ENCODE data around the gene KAZN. TPM values are rescaled to one million over a fixed set of nuclear protein-coding genes. Genes with fewer than 3 reads are reported as not detected.
A peak's percentile ranks its signal among the peaks of the same experiment; 100 is the strongest.

The KAZN gene
- total and polyA plus RNA-seq, 2 donors (not counting 1 experiment from before 2014, with no cell fraction given) = 3.4 to 5.0 TPM

DNA sequence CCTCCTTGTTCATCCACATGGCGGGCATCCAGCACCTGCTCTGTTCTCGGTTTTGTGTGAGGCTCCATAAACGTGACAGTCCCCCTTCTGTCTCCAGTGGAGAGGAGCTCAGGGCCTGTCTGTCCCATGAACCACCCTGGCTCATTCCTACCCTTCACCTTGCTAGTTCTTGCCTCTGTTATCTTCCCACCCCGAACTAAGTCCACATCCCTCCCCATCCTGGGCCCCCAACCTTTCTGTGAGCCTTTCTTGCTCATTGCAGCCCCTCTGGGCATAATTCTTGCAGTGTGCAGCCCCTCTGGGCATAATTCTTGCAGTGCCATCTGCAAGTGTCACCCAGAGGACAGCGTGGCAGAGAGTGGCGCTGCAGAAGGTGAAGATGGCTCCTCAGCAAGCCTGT is 338.3 kb downstream of the KAZN start:
- Histone ChIP-seq H3K79me2 (ENCODE audit: control insufficient read depth, insufficient read depth, low read length) (no peaks in the 10 kb centered on the region), H3K4me1 (ENCODE audit: control insufficient read depth, extremely low read depth, insufficient read depth, low read length) (peaks cover 13% of the 10 kb centered on the region), H2AFZ (ENCODE audit: low read length) (no peak overlapping the region), H3K4me2 (ENCODE audit: extremely low read depth, insufficient read depth, low read length) (no peak overlapping the region), H4K20me1 (ENCODE audit: control insufficient read depth, extremely low read depth, insufficient read depth, low read length) (no peaks in the 10 kb centered on the region), H3K27me3 (ENCODE audit: control insufficient read depth, insufficient read depth, low read length) (no peaks in the 10 kb centered on the region), H3K27ac (ENCODE audit: insufficient read depth, low read length) (no peak overlapping the region), H3K9ac (ENCODE audit: insufficient read depth, low read length) (no peak overlapping the region), H3K36me3 (ENCODE audit: control insufficient read depth, insufficient read depth, low read length) (no peaks in the 10 kb centered on the region), H3K9me3 (ENCODE audit: control insufficient read depth, insufficient read depth, low read depth, low read length) (no peaks in the 10 kb centered on the region), H3K4me3 (replicated peaks in 1 of 4; ENCODE audit: control extremely low read depth in 1 of 4, insufficient read depth in 1 of 4, low read depth in 3 of 4, low read length in 4 of 4) (no peak overlapping the region)
- TF ChIP-seq, protein P1, sequence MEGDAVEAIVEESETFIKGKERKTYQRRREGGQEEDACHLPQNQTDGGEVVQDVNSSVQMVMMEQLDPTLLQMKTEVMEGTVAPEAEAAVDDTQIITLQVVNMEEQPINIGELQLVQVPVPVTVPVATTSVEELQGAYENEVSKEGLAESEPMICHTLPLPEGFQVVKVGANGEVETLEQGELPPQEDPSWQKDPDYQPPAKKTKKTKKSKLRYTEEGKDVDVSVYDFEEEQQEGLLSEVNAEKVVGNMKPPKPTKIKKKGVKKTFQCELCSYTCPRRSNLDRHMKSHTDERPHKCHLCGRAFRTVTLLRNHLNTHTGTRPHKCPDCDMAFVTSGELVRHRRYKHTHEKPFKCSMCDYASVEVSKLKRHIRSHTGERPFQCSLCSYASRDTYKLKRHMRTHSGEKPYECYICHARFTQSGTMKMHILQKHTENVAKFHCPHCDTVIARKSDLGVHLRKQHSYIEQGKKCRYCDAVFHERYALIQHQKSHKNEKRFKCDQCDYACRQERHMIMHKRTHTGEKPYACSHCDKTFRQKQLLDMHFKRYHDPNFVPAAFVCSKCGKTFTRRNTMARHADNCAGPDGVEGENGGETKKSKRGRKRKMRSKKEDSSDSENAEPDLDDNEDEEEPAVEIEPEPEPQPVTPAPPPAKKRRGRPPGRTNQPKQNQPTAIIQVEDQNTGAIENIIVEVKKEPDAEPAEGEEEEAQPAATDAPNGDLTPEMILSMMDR (conservative IDR thresholded peaks at IDR 0.05 in 1 of 2, IDR thresholded peaks at IDR 0.05 in 1 of 2; ENCODE audit: low read depth in 1 of 2, low read length in 2 of 2) = no peak
- no peak for TF ChIP-seq EZH2 (IDR thresholded peaks at IDR 0.05; ENCODE audit: low read length, missing control alignments)
- DNase-seq (ENCODE audit: low read depth in 2 of 2) = no peak

DNA sequence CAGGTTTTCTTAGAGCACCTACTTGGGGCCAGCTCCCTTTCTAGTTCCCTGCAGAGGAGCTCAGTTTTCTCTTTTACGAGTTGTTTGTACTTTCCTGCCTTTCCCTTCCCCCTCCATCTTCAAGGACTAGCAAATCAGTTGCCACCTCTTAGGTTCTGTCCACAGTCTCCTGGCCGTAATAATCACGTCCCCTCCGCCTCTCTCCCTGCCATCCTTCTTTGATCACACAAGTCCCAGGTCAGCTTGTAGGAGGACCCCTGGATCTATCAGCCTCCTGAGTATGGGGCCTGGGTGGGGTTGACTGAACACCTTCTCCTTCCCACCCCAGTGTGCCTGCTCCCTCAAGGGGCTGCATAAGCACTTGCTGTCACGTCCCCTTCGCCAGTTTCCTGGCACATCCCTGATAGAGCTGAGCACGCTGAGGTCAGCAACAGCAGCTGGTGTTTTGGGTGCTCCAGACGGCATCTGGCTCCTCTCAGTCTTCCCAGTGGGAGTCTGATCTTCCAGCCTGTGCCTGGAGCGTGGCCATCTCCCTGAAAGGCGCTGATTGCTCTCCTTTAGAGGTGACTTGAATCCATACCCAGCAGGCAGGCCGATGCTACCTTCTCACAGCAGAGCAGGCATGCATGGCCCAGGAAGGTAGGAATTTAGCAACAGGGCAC is 338.9 kb downstream of the KAZN start:
- no peak overlapping the region for H3K4me2 ChIP-seq (ENCODE audit: extremely low read depth, insufficient read depth, low read length)
- no peak overlapping the region for H3K9ac ChIP-seq (ENCODE audit: insufficient read depth, low read length)
- H3K36me3 ChIP-seq (ENCODE audit: control insufficient read depth, insufficient read depth, low read length) = no peaks in the 10 kb centered on the region
- peaks cover 18% of the 10 kb centered on the region for H3K4me1 ChIP-seq (ENCODE audit: control insufficient read depth, extremely low read depth, insufficient read depth, low read length)
- H4K20me1 ChIP-seq (ENCODE audit: control insufficient read depth, extremely low read depth, insufficient read depth, low read length) = no peaks in the 10 kb centered on the region
- TF ChIP-seq, protein P1 (conservative IDR thresholded peaks at IDR 0.05 in 1 of 2, IDR thresholded peaks at IDR 0.05 in 1 of 2; ENCODE audit: low read depth in 1 of 2, low read length in 2 of 2) = no peak
- no peak for TF ChIP-seq EZH2 (IDR thresholded peaks at IDR 0.05; ENCODE audit: low read length, missing control alignments)
- no peak for DNase-seq (ENCODE audit: low read depth in 2 of 2)
- H2AFZ ChIP-seq (ENCODE audit: low read length) = no peak overlapping the region
- H3K79me2 ChIP-seq (ENCODE audit: control insufficient read depth, insufficient read depth, low read length) = no peaks in the 10 kb centered on the region
- H3K4me3 ChIP-seq (replicated peaks in 1 of 4; ENCODE audit: control extremely low read depth in 1 of 4, insufficient read depth in 1 of 4, low read depth in 3 of 4, low read length in 4 of 4) = no peak overlapping the region
- no peak overlapping the region for H3K27ac ChIP-seq (ENCODE audit: insufficient read depth, low read length)
- no peaks in the 10 kb centered on the region for H3K27me3 ChIP-seq (ENCODE audit: control insufficient read depth, insufficient read depth, low read length)
- H3K9me3 ChIP-seq (ENCODE audit: control insufficient read depth, insufficient read depth, low read depth, low read length) = no peaks in the 10 kb centered on the region

DNA sequence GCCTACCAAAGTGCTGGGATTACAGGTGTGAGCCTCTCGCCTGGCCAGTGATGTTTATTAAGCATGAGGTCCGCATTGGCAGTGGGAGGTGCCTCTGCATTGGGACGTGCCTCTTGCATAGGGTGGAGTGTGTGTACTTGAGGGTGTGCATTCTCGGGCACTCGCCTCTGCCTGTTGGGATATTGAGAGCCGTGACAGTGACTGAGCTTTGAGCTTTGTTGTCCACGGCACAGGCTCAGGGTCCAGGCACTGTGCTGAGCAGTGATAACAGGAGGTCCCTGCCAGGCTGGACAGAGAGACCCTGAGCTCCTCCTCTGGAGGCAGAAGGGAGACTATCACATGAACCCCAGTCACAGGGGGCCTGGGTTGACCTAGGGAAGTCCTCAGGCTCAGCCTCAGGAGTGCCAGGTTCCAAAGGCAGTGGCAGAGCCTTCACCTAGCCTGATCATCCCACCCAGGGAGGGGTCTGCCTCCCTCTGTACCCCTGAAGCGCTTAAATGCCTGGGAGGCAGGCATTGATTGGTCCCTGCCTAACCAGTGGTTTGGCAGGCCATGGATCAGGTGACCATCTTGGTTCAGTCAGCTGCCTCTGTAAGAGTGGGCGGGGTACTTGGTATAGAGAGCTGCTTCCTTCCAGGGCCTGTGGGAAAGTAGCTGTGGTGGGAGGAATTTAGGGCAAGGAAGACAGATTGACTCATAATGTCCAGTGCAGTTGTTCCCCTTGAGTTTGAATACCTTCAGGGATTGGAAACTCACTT is 341.2 kb downstream of the KAZN start:
- Histone ChIP-seq H3K79me2 (ENCODE audit: control insufficient read depth, insufficient read depth, low read length) (no peaks in the 10 kb centered on the region), H3K4me1 (ENCODE audit: control insufficient read depth, extremely low read depth, insufficient read depth, low read length) (peaks cover 33% of the 10 kb centered on the region), H3K4me2 (ENCODE audit: extremely low read depth, insufficient read depth, low read length) (no peak overlapping the region), H3K9ac (ENCODE audit: insufficient read depth, low read length) (no peak overlapping the region), H4K20me1 (ENCODE audit: control insufficient read depth, extremely low read depth, insufficient read depth, low read length) (no peaks in the 10 kb centered on the region), H3K36me3 (ENCODE audit: control insufficient read depth, insufficient read depth, low read length) (no peaks in the 10 kb centered on the region), H2AFZ (ENCODE audit: low read length) (no peak overlapping the region), H3K9me3 (ENCODE audit: control insufficient read depth, insufficient read depth, low read depth, low read length) (no peaks in the 10 kb centered on the region), H3K27me3 (ENCODE audit: control insufficient read depth, insufficient read depth, low read length) (no peaks in the 10 kb centered on the region), H3K27ac (ENCODE audit: insufficient read depth, low read length) (peak overlapping the region; percentile 8), H3K4me3 (replicated peaks in 1 of 4; ENCODE audit: control extremely low read depth in 1 of 4, insufficient read depth in 1 of 4, low read depth in 3 of 4, low read length in 4 of 4) (no peak overlapping the region)
- TF ChIP-seq, protein P1 (conservative IDR thresholded peaks at IDR 0.05 in 1 of 2, IDR thresholded peaks at IDR 0.05 in 1 of 2; ENCODE audit: low read depth in 1 of 2, low read length in 2 of 2) = no peak
- TF ChIP-seq EZH2 (IDR thresholded peaks at IDR 0.05; ENCODE audit: low read length, missing control alignments) = no peak
- peak; percentile 65 to 79 for DNase-seq (ENCODE audit: low read depth in 2 of 2)

Measured in fibroblast of lung (primary cell).